Right lobe of liver (tissue), 6 donors: ENCODE measurements around the gene SLC22A4. TPM values are rescaled to one million over a fixed set of nuclear protein-coding genes. Genes with fewer than 3 reads are reported as not detected.

ENCODE experiments used
- ATAC-seq, 4 donors: fragments of 200-7000 bp; cut with Tn5 transposase; one replicate each; pipeline ENCODE4 v1.9.1; 2020; ENCODE audit warnings: mild to moderate bottlenecking in 4 of 4, moderate library complexity in 4 of 4
- DNase-seq, 3 donors: peaks; one replicate each; pipeline ENCODE4 v3.0.0-alpha.2; 2020
- H3K27ac ChIP-seq, 3 donors: fragments of 200-600 bp; one replicate each; pipeline ENCODE4 v1.8.0; 2022
- H3K27me3 ChIP-seq, 2 donors: fragments of 200-600 bp; one replicate each; pipeline ENCODE4 v1.8.0; 2022
- H3K36me3 ChIP-seq, 4 donors: fragments of 200-600 bp; sonication (generic) in 1 of 4; one replicate each; pipeline versions ENCODE4 v1.5.1 to v1.8.0; 2017 to 2022; ENCODE audit warnings: control low read depth in 1 of 4
- H3K4me1 ChIP-seq, 4 donors: fragments of 200-600 bp; sonication (generic) in 1 of 4; one replicate each; pipeline versions ENCODE4 v1.5.1 to v1.8.0; 2017 to 2022; ENCODE audit warnings: control low read depth in 1 of 4
- H3K4me3 ChIP-seq, 3 donors: fragments of 200-600 bp; one replicate each; pipeline ENCODE4 v1.8.0; 2022
- H3K9me3 ChIP-seq, 4 donors: fragments of 200-600 bp; sonication (generic) in 1 of 4; one replicate each; pipeline versions ENCODE4 v1.5.1 to v1.8.0; 2017 to 2022; ENCODE audit warnings: control low read depth in 1 of 4
- CTCF ChIP-seq, 4 donors: fragments of 200-600 bp in 3 of 4; fragments of 450-650 bp in 1 of 4; IDR thresholded peaks; one replicate each; pipeline versions ENCODE4 v1.5.1 to v1.8.0; 2016 to 2022; ENCODE audit warnings: antibody characterized with exemption in 4 of 4, mild to moderate bottlenecking in 2 of 4
- POLR2A ChIP-seq: fragments of 450-650 bp; IDR thresholded peaks from one replicate; pipeline ENCODE4 v1.6.1; 2017; ENCODE audit warnings: antibody characterized with exemption, mild to moderate bottlenecking
- WGBS: methylation state at CpG from one replicate; pipeline ENCODE4 v1.1.6; 2018; ENCODE audit warnings: low coverage, low lambda C conversion rate; ENCODE audit not compliant: insufficient coverage; ENCODE audit errors: missing lambda C conversion rate; 5-methylcytosine and 5-hydroxymethylcytosine counted together
- intact Hi-C, 2 donors: fragments of 100-400 bp; cut with DNase I; formaldehyde crosslinking; loops; one replicate each; pipeline versions ENCODE4 v1.11.2 to v1.14.1; 2022
- total RNA-seq, 6 experiments: library from RNA; depleted of rRNA in 2 of 6; stranded (reverse); fragments of >200 nt in 2 of 6; fragmentation: NEBNext Ultra II Directional in 3 of 6; extraction: Animal tissue kit (Norgen Biotek cat#: 25700) in 3 of 6; gene quantifications; one replicate each; pipeline versions ENCODE4 v1.1.0 to v1.2.4, GENCODE V29; 2016 to 2023
- donor health status: DM: no; HTN: yes; CAD: no.
- donor health status: DM: no; HTN: no; CAD: no.
- donor health status: DM: no; HTN: no; CAD: no.
- donor health status: DM: no; HTN: yes; CAD: no.
- donor health status: DM: no; HTN: yes; CAD: no.

Gene SLC22A4
- total RNA-seq, 6 experiments from 2014 or later: 0.31 to 0.59 (median 0.36) TPM

- no peaks in the 10 kb centered on the region for H3K4me1 ChIP-seq
- intact Hi-C loops: no loop called here
- H3K4me3 ChIP-seq: no peak overlapping the region
- no peaks in the 10 kb centered on the region for H3K36me3 ChIP-seq
- no peak for TF ChIP-seq CTCF (IDR thresholded peaks at IDR 0.05)
- no peak for TF ChIP-seq POLR2A
- DNase-seq (peak in 1 of 3 donors; percentile 28), ATAC-seq (no peak)
- 83% methylated on average over 1 of the region's 7 CpGs for WGBS
- no peaks in the 10 kb centered on the region for H3K9me3 ChIP-seq
- H3K27ac ChIP-seq: no peak overlapping the region
- H3K27me3 ChIP-seq: no peaks in the 10 kb centered on the region
Measured at GRCh38 chr5:132266031-132266835, 28.0 kb upstream of the SLC22A4 start.

- Histone ChIP-seq H3K27me3 (no peaks in the 10 kb centered on the region), H3K27ac (no peak overlapping the region), H3K36me3 (no peaks in the 10 kb centered on the region), H3K4me1 (no peaks in the 10 kb centered on the region), H3K9me3 (no peaks in the 10 kb centered on the region), H3K4me3 (no peak overlapping the region)
- intact Hi-C loops: no loop called here
- DNase-seq: no peak
- TF ChIP-seq POLR2A (no peak), CTCF (IDR thresholded peaks at IDR 0.05) (no peak)
- WGBS: no CpG with 5 or more reads among the region's 1 CpG
- no peak for ATAC-seq
Measured at GRCh38 chr5:132266836-132267160, 27.4 kb upstream of the SLC22A4 start.

- Histone ChIP-seq H3K9me3 (no peaks in the 10 kb centered on the region), H3K27me3 (no peaks in the 10 kb centered on the region), H3K4me1 (no peaks in the 10 kb centered on the region), H3K27ac (no peak overlapping the region), H3K4me3 (no peak overlapping the region), H3K36me3 (no peaks in the 10 kb centered on the region)
- ATAC-seq: no peak
- intact Hi-C loops: no loop called here
- peak in 1 of 3 donors; percentile 27 for DNase-seq
- TF ChIP-seq CTCF (IDR thresholded peaks at IDR 0.05) (no peak), POLR2A (no peak)
Measured at GRCh38 chr5:132267166-132267739, 26.9 kb upstream of the SLC22A4 start.

GRCh38 chr5:132267931-132268768, 26.0 kb upstream of the SLC22A4 start:
- H3K27me3 ChIP-seq: no peaks in the 10 kb centered on the region
- ATAC-seq: no peak
- H3K4me3 ChIP-seq: no peak overlapping the region
- TF ChIP-seq CTCF (IDR thresholded peaks at IDR 0.05): no peak
- TF ChIP-seq POLR2A: no peak
- no peaks in the 10 kb centered on the region for H3K9me3 ChIP-seq
- no peaks in the 10 kb centered on the region for H3K36me3 ChIP-seq
- peak in 1 of 3 donors; percentile 28 for DNase-seq
- H3K4me1 ChIP-seq: no peaks in the 10 kb centered on the region
- intact Hi-C loops: no loop called here
- no peak overlapping the region for H3K27ac ChIP-seq
- 60% methylated on average over 1 of the region's 6 CpGs for WGBS
